Progenitor cell of endocrine pancreas (in vitro differentiated cells): ENCODE data around the gene UBASH3A. TPM values are rescaled to one million over a fixed set of nuclear protein-coding genes. Genes with fewer than 3 reads are reported as not detected.
A peak's percentile ranks its signal among the peaks of the same experiment; 100 is the strongest.

Source experiments
- DNase-seq: peaks from one replicate; pipeline ENCODE4 v3.0.0; 2021; ENCODE audit warnings: low spot score; ENCODE audit not compliant: unreplicated experiment
- H3K27ac Mint-ChIP-seq: 2 replicates; pipeline ENCODE4 v1.8.0; 2021; ENCODE audit warnings: mild to moderate bottlenecking, moderate library complexity, mixed read lengths
- H3K27me3 Mint-ChIP-seq: 2 replicates; pipeline ENCODE4 v1.8.0; 2021; ENCODE audit warnings: mixed read lengths
- H3K36me3 Mint-ChIP-seq: 2 replicates; pipeline ENCODE4 v1.8.0; 2022; ENCODE audit warnings: mixed read lengths; ENCODE audit not compliant: insufficient read depth
- H3K4me1 Mint-ChIP-seq: 2 replicates; pipeline ENCODE4 v1.8.0; 2021; ENCODE audit warnings: low read depth, mixed read lengths
- H3K4me3 Mint-ChIP-seq: 2 replicates; pipeline ENCODE4 v1.8.0; 2021; ENCODE audit warnings: low read depth, mild to moderate bottlenecking, moderate library complexity, mixed read lengths
- H3K9me3 Mint-ChIP-seq: 2 replicates; pipeline ENCODE4 v1.8.0; 2021; ENCODE audit warnings: low read depth, mixed read lengths
- total RNA-seq: library from RNA; stranded (reverse); gene quantifications from 2 replicates; pipeline ENCODE4 v1.2.1, GENCODE V29; 2021
- TF ChIP-seq, protein P1 (sequence below): fragments of 200-600 bp; sonication (generic); IDR thresholded peaks from one replicate; pipeline ENCODE4 v1.5.0; 2021; ENCODE audit warnings: antibody characterized with exemption, mild to moderate bottlenecking; ENCODE audit not compliant: unreplicated experiment

UBASH3A gene
- total RNA-seq, 1 donor from 2014 or later = not detected

DNA sequence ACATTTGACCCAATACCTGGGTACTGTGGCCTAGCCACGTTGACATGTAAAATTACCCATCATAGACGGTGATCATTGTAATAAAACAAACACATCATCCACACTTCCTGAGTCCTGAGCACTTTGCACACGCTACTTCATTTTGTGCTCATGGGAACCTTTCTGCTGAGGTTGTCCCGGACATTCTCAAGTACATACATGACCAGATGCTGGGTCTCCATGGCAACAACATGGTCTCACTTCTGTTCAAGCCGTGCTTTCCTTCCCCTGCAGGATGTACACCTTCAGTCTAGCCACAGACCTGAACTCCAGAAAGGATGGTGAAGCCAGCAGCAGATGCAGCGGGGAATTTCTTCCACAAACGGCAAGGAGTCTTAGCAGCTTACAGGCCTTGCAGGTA, 22.7 kb downstream of the UBASH3A start:
- TF ChIP-seq, protein P1, sequence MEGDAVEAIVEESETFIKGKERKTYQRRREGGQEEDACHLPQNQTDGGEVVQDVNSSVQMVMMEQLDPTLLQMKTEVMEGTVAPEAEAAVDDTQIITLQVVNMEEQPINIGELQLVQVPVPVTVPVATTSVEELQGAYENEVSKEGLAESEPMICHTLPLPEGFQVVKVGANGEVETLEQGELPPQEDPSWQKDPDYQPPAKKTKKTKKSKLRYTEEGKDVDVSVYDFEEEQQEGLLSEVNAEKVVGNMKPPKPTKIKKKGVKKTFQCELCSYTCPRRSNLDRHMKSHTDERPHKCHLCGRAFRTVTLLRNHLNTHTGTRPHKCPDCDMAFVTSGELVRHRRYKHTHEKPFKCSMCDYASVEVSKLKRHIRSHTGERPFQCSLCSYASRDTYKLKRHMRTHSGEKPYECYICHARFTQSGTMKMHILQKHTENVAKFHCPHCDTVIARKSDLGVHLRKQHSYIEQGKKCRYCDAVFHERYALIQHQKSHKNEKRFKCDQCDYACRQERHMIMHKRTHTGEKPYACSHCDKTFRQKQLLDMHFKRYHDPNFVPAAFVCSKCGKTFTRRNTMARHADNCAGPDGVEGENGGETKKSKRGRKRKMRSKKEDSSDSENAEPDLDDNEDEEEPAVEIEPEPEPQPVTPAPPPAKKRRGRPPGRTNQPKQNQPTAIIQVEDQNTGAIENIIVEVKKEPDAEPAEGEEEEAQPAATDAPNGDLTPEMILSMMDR = no peak
- Mint-ChIP-seq H3K27me3 (peaks cover 33% of the 10 kb centered on the region), H3K4me3 (no peak overlapping the region), H3K27ac (no peak overlapping the region), H3K4me1 (peaks cover 3% of the 10 kb centered on the region), H3K36me3 (no peaks in the 10 kb centered on the region), H3K9me3 (no peaks in the 10 kb centered on the region)
- no peak for DNase-seq

DNA sequence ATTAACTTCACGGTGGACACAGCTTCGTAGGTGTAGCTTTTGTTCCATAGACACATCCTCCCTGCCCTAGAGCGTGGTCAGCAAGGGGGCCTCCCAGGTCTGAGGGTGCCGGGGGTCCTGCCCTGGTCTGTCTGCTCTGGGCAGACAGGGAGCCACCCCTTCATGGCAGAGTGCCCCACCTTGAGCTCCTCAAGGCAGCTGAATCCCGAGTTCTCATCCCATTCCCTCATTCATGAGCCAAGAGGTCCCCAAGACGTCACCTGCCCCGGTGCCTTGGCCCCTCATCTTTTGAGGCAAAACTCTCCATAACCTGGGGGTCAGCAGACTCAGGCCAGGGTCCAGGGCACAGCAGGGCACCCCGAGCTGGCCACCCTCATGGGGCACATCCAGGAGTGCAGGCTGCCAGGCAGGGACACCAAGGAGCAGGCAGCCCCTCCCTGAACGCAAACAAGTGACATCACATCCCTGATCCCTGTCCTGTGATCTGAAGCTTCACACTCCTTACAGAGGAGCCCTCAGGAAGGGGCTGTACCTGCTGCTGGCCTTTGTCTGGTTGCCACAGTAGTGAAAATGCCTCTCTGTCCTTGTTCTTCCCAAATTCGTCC, 23.3 kb downstream of the UBASH3A start:
- Mint-ChIP-seq H3K27me3 (peaks cover 35% of the 10 kb centered on the region), H3K9me3 (no peaks in the 10 kb centered on the region), H3K4me3 (no peak overlapping the region), H3K36me3 (no peaks in the 10 kb centered on the region), H3K27ac (no peak overlapping the region), H3K4me1 (peaks cover 3% of the 10 kb centered on the region)
- no peak for DNase-seq
- TF ChIP-seq, protein P1 = no peak

DNA sequence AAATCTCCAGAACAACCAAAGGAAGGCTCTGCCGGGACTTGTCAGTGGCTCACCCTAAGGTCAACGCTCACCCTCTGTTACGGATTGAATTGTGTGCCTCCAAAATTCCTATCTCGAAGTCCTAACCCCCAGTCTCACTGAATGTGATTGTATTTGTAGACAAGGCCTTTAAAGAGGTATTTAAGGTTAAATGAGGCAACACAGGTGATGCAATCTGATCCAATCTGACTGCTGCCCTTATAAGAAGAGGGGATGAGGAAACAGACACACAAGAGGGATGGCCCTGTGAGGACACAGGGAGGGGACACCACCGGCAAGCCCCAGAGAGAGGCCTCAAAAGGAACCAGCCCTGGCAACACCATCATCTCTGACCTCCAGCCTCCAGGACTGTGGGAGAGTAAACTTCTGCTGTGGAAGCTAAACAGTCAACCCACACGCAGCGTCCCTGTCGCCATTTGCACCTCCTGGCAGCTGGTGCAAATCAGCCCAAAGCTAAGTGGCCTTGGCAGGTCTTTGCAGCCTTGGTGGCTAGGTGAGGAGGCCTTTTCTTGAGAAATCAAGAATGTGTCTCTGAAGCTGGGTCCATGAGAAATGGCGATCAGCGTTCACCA, 24.2 kb downstream of the UBASH3A start:
- no peak overlapping the region for H3K4me3 Mint-ChIP-seq
- no peak overlapping the region for H3K27ac Mint-ChIP-seq
- no peaks in the 10 kb centered on the region for H3K36me3 Mint-ChIP-seq
- H3K4me1 Mint-ChIP-seq = peaks cover 3% of the 10 kb centered on the region
- peaks cover 38% of the 10 kb centered on the region for H3K27me3 Mint-ChIP-seq
- peaks cover 6% of the 10 kb centered on the region for H3K9me3 Mint-ChIP-seq
- no peak for DNase-seq
- TF ChIP-seq, protein P1 = no peak

DNA sequence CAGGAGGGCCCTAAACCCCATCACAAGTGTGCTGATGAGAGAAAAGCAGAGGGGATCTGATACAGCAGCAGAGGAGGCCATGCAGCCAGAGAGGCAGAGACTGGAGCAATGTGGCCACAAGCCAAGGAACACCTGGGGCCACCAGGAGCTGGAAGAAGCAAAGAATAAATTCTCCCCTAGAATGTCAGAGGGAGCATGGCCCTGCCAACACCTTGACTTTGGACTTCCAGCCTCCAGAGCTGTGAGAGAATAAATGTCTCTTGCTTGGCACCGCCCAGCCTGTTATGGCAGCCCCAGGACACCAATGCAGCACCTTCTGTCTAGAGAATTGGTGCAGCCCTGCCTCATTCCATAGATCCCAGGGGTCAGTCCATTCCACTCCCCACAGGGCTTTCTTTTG, 25.3 kb downstream of the UBASH3A start:
- no peak for DNase-seq
- H3K36me3 Mint-ChIP-seq = no peaks in the 10 kb centered on the region
- no peak overlapping the region for H3K4me3 Mint-ChIP-seq
- TF ChIP-seq, protein P1 = no peak
- H3K9me3 Mint-ChIP-seq = peaks cover 6% of the 10 kb centered on the region
- peaks cover 33% of the 10 kb centered on the region for H3K27me3 Mint-ChIP-seq
- no peak overlapping the region for H3K27ac Mint-ChIP-seq
- H3K4me1 Mint-ChIP-seq = peaks cover 3% of the 10 kb centered on the region

DNA sequence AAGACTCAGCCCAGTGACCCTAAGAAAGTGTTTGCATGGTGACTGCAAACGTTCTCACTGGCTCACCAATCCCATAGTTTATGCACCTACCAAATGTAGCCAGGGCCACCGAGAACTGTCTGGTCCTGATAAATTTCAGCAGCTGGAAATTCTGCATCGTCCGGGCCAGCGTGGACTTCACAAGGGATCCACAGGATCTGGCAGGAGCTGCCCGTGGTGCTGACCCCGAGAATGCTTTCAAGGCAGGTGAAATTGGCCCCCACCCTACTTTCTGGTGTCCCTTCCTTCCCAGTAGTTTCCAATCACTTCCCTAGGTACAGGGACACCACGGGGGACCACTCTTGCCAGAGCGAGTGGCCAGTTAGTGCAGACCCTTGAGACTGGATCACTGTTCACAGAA, 26.2 kb downstream of the UBASH3A start:
- H3K27ac Mint-ChIP-seq = no peak overlapping the region
- TF ChIP-seq, protein P1 = no peak
- peak; percentile 34 for DNase-seq
- H3K9me3 Mint-ChIP-seq = peaks cover 6% of the 10 kb centered on the region
- no peaks in the 10 kb centered on the region for H3K36me3 Mint-ChIP-seq
- H3K27me3 Mint-ChIP-seq = peaks cover 37% of the 10 kb centered on the region
- H3K4me1 Mint-ChIP-seq = peaks cover 3% of the 10 kb centered on the region
- no peak overlapping the region for H3K4me3 Mint-ChIP-seq
